Measurements from ENCODE around the gene STEAP1B.
"Not testable (repeated sequence)": the region's sequence is repeated elsewhere in the genome, so short reads cannot be mapped to it uniquely, and the experiment has no call there.

The STEAP1B gene

GRCh38 chr7:22499888-22500689 lies at the start of gene STEAP1B:
STEAP1B (minus strand) TSS chr7:22500188; CDS start chr7:22494855, 5,333 bp downstream.
- DNase-seq, result peak; percentile 56

DNA sequence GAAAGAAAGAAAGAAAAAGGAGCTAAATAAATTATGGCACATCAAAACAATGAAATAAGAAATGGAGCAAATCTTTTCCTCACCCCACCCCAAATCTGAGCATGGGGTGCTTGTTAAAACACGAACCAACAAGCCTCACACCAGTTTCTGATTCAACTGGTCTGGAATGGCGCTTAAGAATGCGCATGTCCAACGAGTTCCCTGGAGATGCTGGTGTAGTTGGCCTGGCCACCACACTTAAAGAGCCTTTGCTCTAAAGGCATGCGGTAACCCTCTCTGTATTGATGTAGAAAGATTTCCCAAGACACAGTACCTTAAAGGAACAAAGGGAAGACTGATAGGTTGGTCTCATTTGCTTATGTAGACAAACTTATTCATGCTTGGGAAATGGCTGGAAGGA lies 49.1 kb upstream of the STEAP1B start:
- no peak for DNase-seq

- DNase-seq, result no peak
Observed at GRCh38 chr7:22548313-22548712, 48.3 kb upstream of the STEAP1B start.

- DNase-seq, result no peak
Observed at GRCh38 chr7:22546769-22547168, 46.8 kb upstream of the STEAP1B start.

DNA sequence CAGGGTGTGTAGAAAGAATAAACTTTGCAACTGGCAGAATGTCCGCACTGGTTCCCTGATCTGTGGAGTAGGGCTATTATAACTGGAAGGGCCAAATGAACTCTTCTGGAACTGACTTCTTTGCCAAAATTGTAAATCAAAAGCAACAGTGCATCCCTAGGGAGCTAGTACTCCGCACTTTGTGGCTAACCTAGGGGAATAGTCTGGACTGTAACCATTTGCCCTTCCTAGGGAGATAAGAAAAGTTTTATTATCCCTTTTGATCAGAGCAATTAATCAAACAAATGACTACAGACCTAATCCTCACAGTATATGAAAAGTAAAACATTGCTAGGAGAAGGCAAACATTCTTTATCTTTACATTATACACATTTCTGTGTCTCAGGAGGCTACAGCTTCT lies 45.5 kb upstream of the STEAP1B start:
- DNase-seq, result no peak

DNA sequence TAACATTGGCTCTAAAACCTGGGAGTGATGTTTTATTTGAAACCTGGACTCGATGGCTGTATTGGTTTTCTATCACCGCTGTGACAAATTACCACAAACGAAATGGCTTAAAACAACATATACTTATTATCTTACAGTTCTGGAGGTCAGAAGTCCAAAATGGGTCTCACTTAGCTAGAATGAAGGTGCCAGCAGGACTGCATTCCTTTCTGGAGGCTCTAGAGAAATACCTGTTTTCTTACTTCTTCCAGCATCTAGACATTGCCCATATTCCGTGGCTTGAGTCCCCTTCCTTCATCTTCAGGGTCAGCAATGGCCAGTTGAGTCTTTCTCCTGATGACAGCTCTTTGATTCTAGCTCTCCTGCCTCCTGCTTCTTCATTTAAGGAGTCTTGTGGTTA lies 44.3 kb upstream of the STEAP1B start:
- no peak for DNase-seq

GRCh38 chr7:22543169-22543568 lies 43.2 kb upstream of the STEAP1B start:
- DNase-seq, result no peak

DNA sequence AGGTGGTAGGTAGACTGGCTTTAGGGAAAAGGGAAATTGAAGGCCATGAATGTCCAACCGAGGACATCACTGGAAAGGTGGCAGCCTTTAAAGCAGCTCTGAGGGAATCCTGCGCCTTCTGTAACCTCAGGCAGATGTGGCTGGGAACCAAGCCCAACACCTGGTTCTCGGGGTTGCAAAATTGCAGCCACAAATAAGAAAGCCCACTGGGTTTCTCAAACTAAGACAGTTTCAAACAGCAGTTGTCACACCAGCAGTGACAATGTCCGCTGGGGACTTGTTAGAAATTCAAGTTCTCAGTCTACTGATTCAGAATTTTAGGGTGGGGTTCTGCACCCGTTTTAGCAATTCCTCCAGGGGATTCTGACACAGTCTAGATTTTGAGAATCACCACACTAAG lies 42.7 kb upstream of the STEAP1B start:
- no peak for DNase-seq

GRCh38 chr7:22542254-22542653 lies 42.3 kb upstream of the STEAP1B start:
- no peak for DNase-seq

DNA sequence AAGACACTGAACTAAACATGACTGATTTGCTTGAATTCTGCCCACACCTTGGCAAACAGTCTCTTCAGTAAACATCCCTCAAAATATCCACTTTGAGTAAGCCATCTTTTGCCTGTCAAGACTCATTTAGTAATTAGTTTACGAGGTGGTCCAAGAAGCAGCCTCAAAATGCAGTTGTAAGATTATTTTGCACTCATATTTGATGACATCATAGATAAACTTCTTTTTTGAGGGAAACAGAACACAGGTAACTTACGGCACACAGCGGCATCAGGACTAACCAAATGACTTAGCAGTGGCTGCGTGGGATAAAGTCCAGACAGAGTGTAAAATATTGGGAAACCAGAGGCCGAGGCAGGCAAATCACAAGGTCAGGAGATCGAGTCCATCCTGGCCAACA lies 41.8 kb upstream of the STEAP1B start:
- no peak for DNase-seq

DNA sequence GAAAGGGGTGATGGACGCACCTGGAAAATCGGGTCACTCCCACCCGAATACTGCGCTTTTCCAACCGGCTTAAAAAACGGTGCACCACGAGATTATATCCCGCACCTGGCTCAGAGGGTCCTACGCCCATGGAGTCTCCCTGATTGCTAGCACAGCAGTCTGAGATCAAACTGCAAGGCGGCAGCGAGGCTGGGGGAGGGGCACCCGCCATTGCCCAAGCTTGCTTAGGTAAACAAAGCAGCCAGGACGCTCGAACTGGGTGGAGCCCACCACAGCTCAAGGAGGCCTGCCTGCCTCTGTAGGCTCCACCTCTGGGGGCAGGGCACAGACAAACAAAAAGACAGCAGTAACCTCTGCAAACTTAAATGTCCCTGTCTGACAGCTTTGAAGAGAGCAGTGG lies 28.5 kb upstream of the STEAP1B start:
- not testable (repeated sequence) for DNase-seq

- DNase-seq, result not testable (repeated sequence)
Observed at GRCh38 chr7:22524353-22524947, 24.5 kb upstream of the STEAP1B start.

- not testable (repeated sequence) for DNase-seq
Observed at GRCh38 chr7:22523478-22524352, 23.7 kb upstream of the STEAP1B start.

DNA sequence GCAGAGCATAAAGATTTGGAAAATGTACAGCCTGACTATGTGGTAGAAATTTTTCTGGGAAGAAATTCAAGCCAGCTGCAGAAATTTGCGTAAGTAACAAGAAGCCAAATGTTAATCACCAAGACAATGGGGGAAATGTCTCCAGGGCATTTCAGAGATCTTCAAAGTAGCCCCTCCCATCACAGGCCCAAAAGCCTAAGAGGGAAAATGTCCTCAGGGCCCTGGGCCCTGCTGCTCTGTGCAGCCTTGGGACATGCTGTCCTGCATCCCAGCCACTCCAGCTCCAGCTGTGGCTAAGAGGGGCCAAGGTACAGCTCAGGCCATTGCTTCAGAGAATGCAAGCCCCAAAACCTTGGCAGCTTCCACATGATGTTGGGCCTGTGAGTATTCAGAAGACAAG lies 19.6 kb upstream of the STEAP1B start:
- DNase-seq, result not testable (repeated sequence)

DNA sequence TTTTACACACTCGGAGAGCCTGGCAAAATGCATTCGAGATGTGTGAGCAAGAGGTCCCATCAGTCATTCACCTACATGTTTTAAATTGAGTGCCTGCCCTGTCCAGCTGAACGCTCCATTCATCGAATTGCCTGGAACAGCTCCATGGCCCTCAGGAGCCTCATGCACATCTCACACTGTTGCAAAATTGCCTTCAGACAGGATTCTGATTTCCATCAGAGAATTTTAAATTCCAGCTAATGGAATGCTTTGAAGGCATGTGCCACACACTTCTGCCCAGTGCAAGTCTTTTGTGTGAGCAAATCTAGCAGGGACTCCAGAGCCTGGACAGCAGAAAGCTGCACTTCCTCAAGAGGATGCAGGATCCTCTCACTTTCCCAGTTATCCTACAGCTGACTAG lies 17.0 kb upstream of the STEAP1B start:
- not testable (repeated sequence) for DNase-seq

DNA sequence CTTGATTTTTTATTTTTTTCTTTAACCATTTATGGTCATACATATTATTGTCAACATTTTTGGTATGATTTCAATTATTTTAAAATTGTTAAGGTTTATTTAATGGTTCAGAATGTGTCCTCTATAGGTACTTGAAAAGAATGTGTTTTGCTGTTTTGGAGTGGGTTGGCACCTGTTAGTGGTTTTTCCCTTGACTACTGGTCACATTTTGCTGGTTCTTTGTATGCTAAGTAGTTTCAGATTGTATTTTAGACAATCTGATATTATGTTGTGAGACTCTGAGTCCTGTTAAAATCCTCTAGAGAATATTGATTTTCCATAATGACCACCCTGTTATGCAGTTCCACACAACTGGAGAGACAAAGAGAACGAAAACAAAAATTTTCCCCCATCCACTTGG lies 15.0 kb upstream of the STEAP1B start:
- DNase-seq, result not testable (repeated sequence)

DNA sequence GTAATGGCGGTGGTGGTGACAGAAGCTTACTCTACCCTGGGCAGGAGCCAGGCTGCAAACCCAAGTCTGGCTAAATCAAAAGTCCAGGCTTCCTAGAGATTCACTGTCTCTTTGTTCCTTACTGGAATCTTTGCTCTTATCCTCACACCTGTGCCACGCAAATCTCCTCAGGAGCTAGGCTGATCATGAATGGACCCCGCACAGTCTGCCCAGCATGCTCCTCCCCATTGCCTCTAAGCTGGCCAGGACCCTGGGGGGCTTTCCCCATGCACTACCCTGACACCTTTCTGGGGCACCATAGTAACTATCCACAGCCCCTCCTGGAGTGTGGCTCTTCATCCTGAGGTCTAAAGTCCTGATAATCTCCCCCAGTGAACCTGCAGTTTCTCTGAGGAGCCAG lies 7.3 kb upstream of the STEAP1B start:
- DNase-seq, result not testable (repeated sequence)

GRCh38 chr7:22506316-22507020 lies 6.5 kb upstream of the STEAP1B start:
- not testable (repeated sequence) for DNase-seq

DNA sequence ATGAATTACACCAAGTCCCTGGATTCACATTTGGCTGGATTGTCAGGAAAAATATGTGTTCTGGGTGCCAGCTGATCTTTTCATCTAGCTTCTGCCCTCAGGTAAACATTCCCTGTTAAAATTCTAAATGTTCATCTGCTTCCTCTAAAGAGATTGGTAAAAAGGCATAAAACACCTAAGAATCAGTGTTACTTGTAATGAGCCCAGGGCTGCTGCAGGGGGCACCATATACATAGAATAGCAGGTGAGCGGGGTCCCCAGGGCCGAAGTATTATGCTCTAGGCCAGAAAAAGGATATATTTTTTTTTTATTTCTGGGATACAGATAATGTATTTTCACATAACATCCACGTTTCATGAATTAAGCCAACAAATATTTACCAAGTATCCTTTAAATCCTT lies 4.5 kb upstream of the STEAP1B start:
- not testable (repeated sequence) for DNase-seq

- DNase-seq, result not testable (repeated sequence)
Observed at GRCh38 chr7:22502104-22502503, 2.1 kb upstream of the STEAP1B start.

DNA sequence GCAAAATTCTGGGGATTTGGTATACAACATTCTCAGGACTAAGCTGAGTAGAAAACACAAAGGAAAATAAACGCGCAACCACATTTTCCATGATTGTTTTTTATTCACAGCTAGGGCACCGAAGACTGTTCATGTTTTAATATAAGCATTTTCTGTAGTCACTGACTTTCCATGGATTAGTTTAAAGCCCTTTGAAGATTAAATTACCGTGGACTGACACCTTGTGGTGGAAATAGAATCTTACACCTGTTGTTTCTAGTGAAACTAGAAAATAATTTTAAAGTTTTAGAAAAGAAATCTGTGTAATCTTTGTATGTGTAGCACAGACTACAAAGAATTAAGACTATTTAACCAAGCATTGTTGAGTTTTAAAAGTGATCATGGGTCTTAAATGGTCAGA lies 1.3 kb upstream of the STEAP1B start:
- not testable (repeated sequence) for DNase-seq

DNA sequence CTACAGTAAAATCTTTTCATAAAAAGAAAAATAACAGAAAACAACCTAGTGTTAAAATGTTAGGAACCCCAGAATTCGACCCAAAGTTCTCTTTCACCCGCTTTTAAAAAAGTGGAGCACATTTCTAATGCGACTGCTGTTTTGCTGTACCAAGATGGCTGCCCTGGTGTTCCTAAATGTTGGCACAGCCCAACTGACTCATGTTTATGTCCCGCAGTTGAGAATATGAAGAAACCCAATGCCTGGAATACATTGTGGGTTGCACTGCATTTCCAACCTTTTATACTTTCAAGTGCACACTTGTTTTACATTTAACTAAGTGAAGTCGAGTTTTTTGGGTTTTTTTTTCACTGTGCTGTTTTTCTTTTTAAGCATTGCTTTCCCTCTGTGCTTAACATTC lies 944 bp downstream of the STEAP1B start:
- DNase-seq, result no peak

DNA sequence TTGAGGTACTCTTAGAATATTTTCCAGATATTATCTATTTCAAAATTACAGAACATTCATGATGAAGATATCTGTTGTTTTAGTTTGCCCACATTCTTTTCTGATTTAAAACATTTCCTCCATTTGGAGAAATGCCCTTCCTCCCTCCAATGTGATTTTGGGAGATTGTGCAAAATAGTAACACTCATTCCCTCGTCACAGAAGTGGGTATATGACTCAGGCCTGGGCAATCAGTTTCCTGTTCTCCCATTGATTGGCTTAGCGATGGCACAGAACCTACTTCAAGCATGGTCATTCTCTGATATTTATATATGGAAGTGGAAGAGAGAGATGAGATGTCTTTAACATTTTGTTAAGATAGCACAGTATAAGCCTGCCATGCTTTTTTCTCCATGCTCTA lies 3.1 kb downstream of the STEAP1B start:
- not testable (repeated sequence) for DNase-seq
